SK-N-SH (cell line): ENCODE measurements around the gene LYRM4.

Source experiments
- EZH2phosphoT487 ChIP-seq: fragments of 200-600 bp; sonication (generic); IDR thresholded peaks from 2 replicates; pipeline ENCODE4 v1.6.1; 2017; ENCODE audit warnings: low read depth, mixed run types, mild to moderate bottlenecking, antibody characterized with exemption, moderate library complexity, borderline replicate concordance
- NFIC ChIP-seq: IDR thresholded peaks from 2 replicates; pipeline ENCODE4 v1.4.0; 2012; ENCODE audit warnings: borderline replicate concordance
- TAF1 ChIP-seq: IDR thresholded peaks from 2 replicates; pipeline ENCODE4 v1.6.1; 2012; ENCODE audit warnings: low read depth, mild to moderate bottlenecking, low read length, moderate library complexity, borderline replicate concordance
- YY1 ChIP-seq: IDR thresholded peaks from 2 replicates; pipeline ENCODE4 v1.4.0; 2012; ENCODE audit warnings: low read depth, mild to moderate bottlenecking
- TF ChIP-seq, protein P1 (sequence below): fragments of 150-350 bp; IDR thresholded peaks from 2 replicates; pipeline ENCODE4 v1.6.1; 2017; ENCODE audit warnings: antibody characterized with exemption, low read length, low read depth, borderline replicate concordance
- TF ChIP-seq, protein P2 (sequence below): IDR thresholded peaks from 2 replicates; pipeline ENCODE4 v1.4.0; 2012; ENCODE audit warnings: low read depth
- TF ChIP-seq, protein P3 (sequence below): fragments of 200-600 bp; sonication (generic); IDR thresholded peaks from 2 replicates; pipeline ENCODE4 v1.6.1; 2017; ENCODE audit warnings: antibody characterized with exemption, mild to moderate bottlenecking, moderate library complexity
- TF ChIP-seq, protein P4 (sequence below): IDR thresholded peaks from 2 replicates; pipeline ENCODE4 v1.4.0; 2012; ENCODE audit warnings: low read depth, borderline replicate concordance

DNA sequence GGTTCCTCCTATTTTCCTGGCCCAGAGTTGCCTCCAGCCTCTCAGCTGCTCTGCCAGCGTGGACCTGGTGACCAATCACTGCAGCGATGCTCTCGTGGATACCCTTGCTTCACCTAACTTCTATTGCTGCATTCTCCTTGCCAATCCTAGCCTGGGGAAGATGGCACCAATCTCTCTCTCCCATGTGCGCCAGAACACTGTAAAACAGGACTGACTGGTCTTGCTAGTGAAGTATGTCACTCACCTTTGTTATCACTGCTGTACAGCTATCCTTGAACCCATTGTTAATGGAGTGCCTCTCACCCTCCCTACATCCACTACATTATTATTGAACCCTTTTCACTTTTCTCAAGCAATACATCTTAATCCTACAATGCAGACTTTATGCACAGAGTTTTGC is 80.1 kb downstream of the LYRM4 start:
- TF ChIP-seq, protein P1, sequence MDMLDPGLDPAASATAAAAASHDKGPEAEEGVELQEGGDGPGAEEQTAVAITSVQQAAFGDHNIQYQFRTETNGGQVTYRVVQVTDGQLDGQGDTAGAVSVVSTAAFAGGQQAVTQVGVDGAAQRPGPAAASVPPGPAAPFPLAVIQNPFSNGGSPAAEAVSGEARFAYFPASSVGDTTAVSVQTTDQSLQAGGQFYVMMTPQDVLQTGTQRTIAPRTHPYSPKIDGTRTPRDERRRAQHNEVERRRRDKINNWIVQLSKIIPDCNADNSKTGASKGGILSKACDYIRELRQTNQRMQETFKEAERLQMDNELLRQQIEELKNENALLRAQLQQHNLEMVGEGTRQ = no peak
- TF ChIP-seq, protein P2, sequence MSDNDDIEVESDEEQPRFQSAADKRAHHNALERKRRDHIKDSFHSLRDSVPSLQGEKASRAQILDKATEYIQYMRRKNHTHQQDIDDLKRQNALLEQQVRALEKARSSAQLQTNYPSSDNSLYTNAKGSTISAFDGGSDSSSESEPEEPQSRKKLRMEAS = no peak
- TF ChIP-seq NFIC = no peak
- TF ChIP-seq, protein P3, sequence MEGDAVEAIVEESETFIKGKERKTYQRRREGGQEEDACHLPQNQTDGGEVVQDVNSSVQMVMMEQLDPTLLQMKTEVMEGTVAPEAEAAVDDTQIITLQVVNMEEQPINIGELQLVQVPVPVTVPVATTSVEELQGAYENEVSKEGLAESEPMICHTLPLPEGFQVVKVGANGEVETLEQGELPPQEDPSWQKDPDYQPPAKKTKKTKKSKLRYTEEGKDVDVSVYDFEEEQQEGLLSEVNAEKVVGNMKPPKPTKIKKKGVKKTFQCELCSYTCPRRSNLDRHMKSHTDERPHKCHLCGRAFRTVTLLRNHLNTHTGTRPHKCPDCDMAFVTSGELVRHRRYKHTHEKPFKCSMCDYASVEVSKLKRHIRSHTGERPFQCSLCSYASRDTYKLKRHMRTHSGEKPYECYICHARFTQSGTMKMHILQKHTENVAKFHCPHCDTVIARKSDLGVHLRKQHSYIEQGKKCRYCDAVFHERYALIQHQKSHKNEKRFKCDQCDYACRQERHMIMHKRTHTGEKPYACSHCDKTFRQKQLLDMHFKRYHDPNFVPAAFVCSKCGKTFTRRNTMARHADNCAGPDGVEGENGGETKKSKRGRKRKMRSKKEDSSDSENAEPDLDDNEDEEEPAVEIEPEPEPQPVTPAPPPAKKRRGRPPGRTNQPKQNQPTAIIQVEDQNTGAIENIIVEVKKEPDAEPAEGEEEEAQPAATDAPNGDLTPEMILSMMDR = no peak
- TF ChIP-seq TAF1 = no peak
- TF ChIP-seq, protein P4, sequence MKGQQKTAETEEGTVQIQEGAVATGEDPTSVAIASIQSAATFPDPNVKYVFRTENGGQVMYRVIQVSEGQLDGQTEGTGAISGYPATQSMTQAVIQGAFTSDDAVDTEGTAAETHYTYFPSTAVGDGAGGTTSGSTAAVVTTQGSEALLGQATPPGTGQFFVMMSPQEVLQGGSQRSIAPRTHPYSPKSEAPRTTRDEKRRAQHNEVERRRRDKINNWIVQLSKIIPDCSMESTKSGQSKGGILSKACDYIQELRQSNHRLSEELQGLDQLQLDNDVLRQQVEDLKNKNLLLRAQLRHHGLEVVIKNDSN = no peak
- TF ChIP-seq YY1 = no peak
- TF ChIP-seq EZH2phosphoT487 = no peak
